MG63 (cell line): ENCODE results near the gene PTGIS. TPM values are rescaled to one million over a fixed set of nuclear protein-coding genes. Genes with fewer than 3 reads are reported as not detected.
"Not testable (repeated sequence)": the region's sequence is repeated elsewhere in the genome, so short reads cannot be mapped to it uniquely, and the experiment has no call there.

Source experiments
- DNase-seq: peaks from one replicate; pipeline ENCODE4 v3.0.0-alpha.2; 2020
- H3K27me3 ChIP-seq: fragments of 250-450 bp; sonication (Bioruptor Pico); 2 replicates; pipeline ENCODE4 v1.5.1; 2020; ENCODE audit warnings: mild to moderate bottlenecking, moderate library complexity
- H3K36me3 ChIP-seq: fragments of 250-450 bp; sonication (Bioruptor Pico); 2 replicates; pipeline ENCODE4 v1.5.1; 2020; ENCODE audit warnings: mild to moderate bottlenecking, moderate library complexity
- H3K4me3 ChIP-seq: fragments of 250-450 bp; sonication (Bioruptor Pico); 2 replicates; pipeline ENCODE4 v1.5.1; 2020; ENCODE audit warnings: mild to moderate bottlenecking, moderate library complexity
- H3K9me3 ChIP-seq: fragments of 250-450 bp; sonication (Bioruptor Pico); 2 replicates; pipeline ENCODE4 v1.5.1; 2020; ENCODE audit warnings: mild to moderate bottlenecking, moderate library complexity
- total RNA-seq: library from RNA; depleted of rRNA; stranded (reverse); fragments of >200 nt; shearing (Covaris generic); gene quantifications from 2 replicates; pipeline ENCODE4 v1.2.3, GENCODE V29; 2014; ENCODE audit warnings: low replicate concordance; rRNA removed

The PTGIS gene
- 4.1 and 6.2 TPM in 2 replicates for total RNA-seq

DNA sequence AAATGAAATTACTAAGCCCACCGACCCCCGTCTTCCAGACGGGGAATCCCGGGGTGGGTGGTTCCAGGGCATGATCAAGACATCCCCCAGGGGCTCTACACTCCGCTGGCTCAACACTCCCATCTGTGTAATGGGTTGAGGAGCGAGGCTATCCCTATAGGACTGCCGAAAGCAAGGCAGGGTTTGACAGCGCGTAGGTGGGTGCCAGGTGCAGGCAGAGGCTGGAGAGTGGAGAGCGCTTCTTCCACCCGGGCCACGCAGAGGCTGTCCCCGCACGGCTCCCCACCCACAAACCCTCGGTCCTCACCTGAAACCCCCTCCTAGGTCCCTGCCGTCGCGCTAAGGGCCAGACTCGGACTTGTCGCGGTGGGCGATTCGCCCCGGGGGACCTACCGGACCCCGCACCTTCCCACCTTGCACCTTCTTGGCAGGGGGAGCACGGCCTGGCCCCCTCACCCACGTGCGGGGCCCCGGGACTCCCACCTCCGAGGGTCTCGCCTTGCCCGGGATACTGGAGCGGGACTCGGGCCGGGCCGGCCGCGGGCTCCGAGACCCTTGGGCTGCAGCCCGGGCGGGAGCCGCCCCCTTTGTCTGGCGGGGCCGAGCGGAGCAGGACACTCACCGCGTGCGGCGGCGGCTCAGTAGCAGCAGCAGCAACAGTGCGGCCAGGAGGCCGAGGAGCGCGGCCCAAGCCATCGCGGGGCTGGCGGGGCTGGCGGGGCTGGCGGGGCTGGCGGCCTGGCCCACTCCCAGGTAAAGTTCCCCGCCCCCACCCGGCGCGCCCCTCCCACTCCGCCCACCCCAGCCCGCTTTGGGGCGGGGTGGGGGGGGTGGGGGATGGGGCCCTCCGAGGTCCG, at the start of gene PTGIS:
PTGIS (minus strand) TSS at position 717 of the 857 bp plus-strand sequence; CDS start at position 696, 21 bp downstream.
- peak within 1 kb of the TSS; percentile 43 for H3K4me3 ChIP-seq
- no peaks in the 10 kb centered on the region for H3K9me3 ChIP-seq
- peak; percentile 47 for DNase-seq
- H3K36me3 ChIP-seq, result no peaks in the 10 kb centered on the region
- H3K27me3 ChIP-seq, result no peaks in the 10 kb centered on the region

DNA sequence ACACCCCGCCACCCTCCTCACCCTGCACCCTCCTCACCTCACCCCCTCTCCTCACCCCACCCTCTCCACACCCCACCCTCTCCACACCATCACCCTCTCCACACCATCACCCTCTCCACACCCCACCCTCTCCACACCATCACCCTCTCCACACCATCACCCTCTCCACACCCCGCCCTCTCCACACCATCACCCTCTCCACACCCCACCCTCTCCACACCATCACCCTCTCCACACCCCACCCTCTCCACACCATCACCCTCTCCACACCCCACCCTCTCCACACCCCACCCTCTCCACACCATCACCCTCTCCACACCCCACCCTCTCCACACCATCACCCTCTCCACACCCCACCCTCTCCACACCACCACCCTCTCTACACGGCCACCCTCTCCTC, 49.5 kb upstream of the PTGIS start:
- not testable (repeated sequence) for H3K36me3 ChIP-seq, DNase-seq, H3K27me3 ChIP-seq, H3K9me3 ChIP-seq, H3K4me3 ChIP-seq

DNA sequence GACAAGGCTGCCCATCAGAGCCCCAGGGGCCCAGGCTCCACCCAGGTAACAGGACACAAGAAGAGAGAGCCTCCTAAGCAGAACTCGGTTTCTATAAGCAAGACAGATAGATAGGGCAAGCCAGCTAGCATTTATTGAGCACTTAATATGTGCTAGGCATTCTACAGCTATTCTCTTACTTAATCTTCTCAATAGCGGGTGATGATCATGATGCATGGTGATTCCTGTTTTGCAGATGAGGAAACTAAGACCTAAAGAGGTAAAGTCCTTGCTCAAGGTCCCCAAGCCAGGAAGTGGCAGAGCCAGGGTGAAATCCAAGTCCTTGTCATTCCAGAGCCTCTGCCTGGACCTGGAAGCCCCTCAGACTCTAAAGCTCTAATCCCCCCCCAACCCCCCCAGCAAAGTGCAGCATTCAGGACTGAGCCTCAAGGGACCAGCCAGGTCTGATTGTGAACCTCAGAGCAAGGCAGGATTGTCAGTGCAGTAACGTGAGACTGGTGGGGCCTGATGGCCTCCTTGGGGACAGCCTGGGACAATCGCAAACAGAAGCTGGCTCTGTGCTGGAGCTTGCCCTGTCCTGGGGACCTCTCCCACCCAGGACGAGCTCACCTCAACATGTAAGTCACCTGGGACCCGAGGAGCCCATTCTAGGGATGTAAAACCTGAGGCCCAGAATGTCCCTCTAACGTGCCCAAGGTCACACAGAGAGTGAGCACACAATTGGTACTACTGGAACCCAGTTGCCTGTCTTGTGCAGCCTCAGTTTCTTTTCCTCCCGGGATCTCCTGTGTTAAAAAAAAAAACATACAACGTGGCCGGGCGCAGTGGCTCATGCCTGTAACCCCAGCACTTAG, 48.4 kb upstream of the PTGIS start:
- no peaks in the 10 kb centered on the region; the same call in 1 of the 2 replicates for H3K9me3 ChIP-seq
- H3K36me3 ChIP-seq, result no peaks in the 10 kb centered on the region
- H3K27me3 ChIP-seq, result no peaks in the 10 kb centered on the region
- no peak overlapping the region for H3K4me3 ChIP-seq
- no peak for DNase-seq

DNA sequence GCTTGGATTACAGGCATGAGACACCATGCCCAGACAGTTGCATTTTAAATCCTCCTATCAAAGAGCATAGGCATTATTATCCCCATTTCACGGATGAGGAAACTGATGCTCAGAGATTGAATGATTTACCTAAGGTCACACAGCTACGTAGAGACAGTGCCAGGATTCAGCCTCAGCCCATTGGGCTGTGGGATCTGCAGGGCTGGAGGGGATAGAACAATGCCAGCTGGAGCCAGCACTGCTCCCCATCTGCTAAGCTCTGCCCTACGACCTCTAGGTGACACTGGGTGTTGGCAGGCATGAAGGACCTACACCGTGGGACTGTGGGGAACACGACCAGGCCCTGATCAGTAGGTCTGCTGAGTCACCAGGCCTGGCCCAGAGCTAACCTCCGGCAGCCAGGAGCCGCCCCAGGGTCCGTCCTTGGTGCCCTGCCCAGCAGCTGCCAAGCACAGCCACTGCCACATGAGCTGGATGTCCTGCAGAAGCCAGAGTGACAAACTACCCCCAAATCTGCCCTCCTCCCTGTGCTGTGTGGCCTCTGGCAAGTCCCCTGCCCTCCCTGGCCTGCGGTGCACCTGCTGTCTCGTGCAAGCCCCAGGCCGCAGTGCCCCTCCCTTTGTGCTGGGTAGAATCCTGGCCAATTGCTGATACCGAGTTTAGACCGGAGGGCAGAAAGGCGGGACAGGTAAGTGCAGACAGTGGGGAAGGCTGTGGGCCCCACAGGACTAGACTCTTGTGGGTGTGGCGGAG, 47.6 kb upstream of the PTGIS start:
- peak; percentile 85 for DNase-seq
- Histone ChIP-seq H3K36me3 (no peaks in the 10 kb centered on the region), H3K27me3 (no peaks in the 10 kb centered on the region), H3K4me3 (no peak overlapping the region), H3K9me3 (no peaks in the 10 kb centered on the region; the same call in 1 of the 2 replicates)

DNA sequence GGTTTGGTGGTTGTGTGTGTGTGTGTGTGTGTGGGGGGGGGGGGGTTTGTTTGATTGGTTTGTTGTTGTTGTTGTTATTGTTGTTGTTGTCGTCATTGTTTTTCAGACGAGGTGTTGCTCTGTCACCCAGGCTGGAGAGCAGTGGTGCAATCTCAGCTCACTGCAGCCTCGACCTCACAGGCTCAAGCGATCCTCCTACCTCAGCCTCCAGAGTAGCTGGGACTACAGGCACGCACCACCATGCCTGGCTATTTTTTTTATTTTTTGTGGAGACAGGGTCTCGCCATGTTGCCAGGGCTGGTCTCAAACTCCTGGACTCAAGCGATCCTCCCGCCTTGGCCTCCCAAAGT, 47.1 kb upstream of the PTGIS start:
- not testable (repeated sequence) for H3K9me3 ChIP-seq, H3K36me3 ChIP-seq, DNase-seq, H3K4me3 ChIP-seq, H3K27me3 ChIP-seq

DNA sequence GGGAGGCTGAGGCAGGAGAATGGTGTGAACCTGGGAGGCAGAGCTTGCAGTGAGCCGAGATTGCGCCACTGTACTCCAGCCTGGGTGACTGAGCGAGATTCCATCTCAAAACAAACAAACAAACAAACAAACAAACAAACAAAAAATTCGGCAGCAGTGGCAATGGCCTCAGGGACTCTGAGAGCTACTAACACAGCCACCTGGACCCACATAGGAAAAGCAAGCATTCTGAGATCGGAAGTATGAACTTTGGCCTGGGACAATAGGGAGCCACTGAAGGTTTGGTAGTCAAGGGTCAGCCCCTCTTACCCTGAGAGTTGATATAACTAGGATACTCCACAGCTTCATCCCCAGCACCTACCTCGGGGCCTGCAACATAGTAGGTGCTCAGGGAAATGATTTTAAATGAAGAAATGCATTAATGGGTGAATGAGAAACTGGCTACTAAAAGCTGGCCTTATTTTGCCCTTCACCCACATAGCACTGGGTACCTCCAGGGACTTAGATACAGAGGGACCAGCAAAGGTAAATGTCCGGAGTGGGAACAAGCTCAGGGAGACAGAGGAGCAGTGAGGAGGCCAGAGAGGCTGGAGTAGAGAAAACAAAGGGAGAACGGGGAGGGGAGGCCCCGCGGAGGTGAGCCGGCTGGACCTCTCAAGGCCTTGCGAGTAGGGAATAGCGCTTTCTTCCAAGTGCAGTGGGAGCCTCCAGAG, 46.6 kb upstream of the PTGIS start:
- Histone ChIP-seq H3K27me3 (no peaks in the 10 kb centered on the region), H3K4me3 (no peak overlapping the region), H3K36me3 (no peaks in the 10 kb centered on the region), H3K9me3 (no peaks in the 10 kb centered on the region)
- no peak for DNase-seq

DNA sequence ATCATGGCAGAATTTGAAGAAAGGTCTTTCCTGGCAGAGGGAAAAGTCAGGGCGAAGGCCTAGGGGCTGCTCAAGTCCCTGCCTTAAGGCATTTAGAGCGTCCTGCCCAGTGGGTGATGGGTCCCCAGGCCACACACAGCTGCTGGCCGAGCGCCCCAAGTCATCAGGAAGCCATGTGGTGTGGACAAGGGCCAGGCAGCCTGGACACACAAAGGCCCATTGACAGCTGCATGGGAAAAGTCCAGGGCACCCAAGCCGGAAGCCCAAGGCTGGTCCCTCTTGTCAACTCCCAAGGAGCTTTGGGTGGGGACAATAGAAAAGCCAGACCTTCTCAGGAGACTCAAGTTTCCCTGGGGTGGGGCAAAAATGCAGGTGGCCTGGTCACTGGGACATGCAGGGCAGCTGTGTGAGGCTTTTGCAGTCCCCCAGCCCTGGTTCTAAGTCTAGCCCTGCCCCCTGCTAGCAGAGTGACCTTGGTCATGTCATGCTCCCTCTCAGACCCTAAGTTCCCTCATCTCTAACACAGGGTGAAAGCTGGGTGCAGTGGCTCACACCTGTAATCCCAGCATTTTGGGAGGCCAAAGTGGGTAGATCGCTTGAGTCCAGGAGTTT, 44.3 kb upstream of the PTGIS start:
- Histone ChIP-seq H3K9me3 (no peaks in the 10 kb centered on the region), H3K27me3 (0 out of 2 replicates have a peak, but pooled peaks cover 2% of the 10 kb centered on the region), H3K36me3 (no peaks in the 10 kb centered on the region), H3K4me3 (no peak overlapping the region)
- no peak for DNase-seq

DNA sequence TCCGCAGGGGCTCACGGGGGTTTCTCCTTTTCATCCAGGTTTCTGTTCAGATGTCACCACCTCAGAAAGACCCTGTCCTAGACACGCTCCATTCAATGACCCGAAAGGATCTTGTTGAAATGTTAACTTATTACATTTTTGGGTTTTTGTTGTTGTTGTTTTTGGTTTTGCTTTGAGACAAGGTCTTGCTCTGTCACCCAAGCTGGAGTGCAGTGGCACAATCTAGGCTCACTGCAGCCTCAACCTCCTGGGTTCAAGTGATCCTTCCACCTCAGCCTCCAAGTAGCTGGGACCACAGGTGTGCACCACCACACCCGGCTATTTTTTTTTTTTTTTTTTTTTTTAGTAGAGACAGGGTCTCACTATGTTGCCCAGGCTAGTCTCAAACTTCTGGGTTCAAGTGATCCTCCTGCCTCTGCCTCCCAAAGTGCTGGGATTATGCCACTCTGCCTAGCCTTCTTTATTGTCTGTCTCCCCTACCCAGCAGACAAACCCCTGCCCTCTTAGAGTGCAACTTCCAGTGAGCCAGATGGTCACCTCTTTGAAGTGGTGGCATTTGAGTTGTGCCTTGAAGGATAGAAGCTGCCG, 43.7 kb upstream of the PTGIS start:
- H3K9me3 ChIP-seq, H3K4me3 ChIP-seq, H3K36me3 ChIP-seq, DNase-seq, H3K27me3 ChIP-seq: not testable (repeated sequence)

DNA sequence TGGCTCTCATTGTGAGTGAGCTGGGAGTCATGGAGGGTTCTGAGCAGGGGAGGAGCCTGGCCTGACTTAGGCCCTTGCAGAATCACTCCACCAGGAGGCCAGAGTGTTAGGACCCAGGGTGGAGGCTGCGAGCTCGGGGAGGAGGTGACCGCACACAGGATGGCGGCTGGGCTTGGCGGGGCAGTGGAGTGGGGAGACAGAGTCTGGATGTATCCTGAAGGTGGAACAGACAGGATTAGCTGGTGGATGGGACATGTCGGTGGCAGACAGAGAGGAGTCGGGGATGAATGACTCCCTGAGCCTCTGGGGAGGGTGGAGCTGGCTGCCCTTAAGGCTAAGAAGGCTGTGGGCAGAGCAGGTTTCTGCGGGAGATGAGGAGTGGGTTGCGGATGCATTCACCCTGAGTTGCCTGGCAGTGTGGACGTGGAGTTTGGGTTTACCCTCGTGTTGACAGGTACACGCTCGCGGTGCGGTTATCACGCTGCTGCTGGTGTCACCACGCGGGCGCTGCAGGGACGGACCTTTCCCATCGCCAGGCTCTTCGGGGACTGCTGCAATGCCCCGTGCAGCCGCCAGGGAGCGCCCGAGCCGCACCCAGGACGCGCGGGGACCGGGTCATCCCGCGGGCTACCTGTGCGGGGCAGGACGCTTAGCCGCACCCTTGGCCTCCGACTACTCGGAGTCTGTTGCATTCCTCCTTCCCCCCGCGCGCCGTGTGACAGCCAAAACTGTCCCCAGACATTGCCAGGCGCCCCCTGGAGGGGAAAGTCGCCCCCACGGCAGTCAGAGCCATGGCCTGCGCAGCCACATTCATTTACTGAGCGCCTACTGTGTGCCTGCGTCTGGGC, 43.0 kb upstream of the PTGIS start:
- peak; percentile 69 for DNase-seq

DNA sequence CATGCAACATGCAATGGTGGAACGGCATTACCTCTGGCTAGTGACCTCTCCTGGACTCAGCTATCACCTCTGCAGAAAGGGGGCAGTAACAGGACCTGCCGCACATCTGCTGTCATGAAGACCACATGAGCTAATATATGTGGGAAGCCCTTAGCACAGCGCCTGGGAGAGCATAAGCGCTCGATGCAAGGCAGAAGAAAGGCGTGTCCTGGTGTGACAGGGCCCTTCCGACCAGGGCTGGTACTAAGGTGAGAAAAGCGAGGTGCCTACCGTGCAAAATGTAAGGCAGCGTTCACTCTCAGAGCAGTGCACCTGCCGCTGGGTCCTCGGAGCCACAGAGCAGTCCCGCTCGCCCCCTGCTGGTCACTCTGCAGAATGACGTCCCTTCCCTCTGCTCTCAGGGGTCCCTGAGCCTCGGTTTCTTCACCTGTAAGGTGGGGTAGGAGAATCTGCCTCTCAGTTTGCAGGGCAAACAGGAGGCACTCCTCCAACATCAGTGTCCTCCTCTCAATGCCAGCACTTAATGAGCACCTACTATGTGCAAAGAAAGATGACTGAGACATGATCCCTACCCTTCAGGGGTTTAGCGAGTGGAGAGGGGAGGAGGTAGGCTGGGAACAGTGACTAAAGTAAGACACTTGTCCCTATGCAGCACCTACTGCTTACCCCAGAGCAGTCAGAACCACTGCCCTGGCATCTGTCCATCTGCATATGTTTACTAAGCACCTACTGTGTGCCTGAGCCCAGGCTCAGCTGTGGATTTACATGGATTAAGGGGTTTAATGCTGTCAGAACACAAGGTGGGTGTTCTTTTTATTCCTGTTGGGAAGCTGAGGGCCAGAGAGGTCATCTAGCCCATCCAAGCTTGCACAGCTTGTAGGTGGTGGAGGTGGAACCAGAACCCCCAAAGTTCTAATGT, 41.1 kb upstream of the PTGIS start:
- Histone ChIP-seq H3K36me3 (no peaks in the 10 kb centered on the region), H3K27me3 (0 out of 2 replicates have a peak, but pooled peaks cover 2% of the 10 kb centered on the region), H3K9me3 (no peaks in the 10 kb centered on the region), H3K4me3 (no peak overlapping the region)
- DNase-seq, result no peak

More for the DNA sequence above, 43.0 kb upstream of the PTGIS start:
- H3K9me3 ChIP-seq, result no peaks in the 10 kb centered on the region
- H3K36me3 ChIP-seq, result no peaks in the 10 kb centered on the region
- H3K4me3 ChIP-seq, result no peak overlapping the region
- H3K27me3 ChIP-seq, result 0 out of 2 replicates have a peak, but pooled peaks cover 2% of the 10 kb centered on the region

DNA sequence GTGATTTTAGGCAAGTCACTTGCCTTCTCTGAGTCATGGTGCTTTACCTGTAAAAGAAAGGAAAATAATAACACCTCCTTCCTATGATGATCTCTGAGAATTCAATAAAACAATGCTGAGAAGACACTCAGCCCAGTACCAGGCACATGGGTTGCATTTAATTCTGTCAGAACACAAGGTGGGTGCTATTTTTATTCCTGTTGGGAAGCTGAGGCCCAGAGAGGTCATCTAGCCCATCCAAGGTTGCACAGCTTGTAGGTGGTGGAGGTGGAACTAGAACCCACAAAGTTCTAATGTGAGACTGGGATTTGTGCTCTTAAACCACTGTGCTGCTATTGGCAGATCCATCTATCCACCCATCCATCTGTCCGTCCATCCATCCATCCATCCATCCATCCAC, 39.6 kb upstream of the PTGIS start:
- Histone ChIP-seq H3K4me3 (no peak overlapping the region), H3K9me3 (no peaks in the 10 kb centered on the region), H3K36me3 (no peaks in the 10 kb centered on the region), H3K27me3 (0 out of 2 replicates have a peak, but pooled peaks cover 2% of the 10 kb centered on the region)
- DNase-seq, result no peak

DNA sequence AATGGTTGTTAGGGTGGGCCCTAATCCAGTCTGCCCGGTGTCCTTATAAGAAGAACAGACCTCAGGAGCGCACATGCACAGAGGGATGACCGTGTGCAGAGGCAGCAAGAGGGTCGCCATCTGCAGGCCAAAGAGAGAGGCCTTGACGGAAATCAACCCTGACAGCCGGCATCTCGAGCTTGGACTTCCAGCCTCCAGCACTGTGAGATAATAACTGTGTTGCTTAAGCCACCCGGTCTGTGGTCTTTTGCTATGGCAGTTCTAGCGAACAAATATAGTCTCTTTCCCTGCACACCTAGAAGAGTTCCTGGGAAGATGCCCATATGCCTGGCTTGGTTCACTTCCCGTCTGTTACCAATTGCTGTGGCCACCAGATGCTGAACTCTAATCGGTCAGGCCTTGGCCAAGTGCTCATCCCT, 35.3 kb upstream of the PTGIS start:
- H3K27me3 ChIP-seq, result no peaks in the 10 kb centered on the region
- peak; percentile 47 for DNase-seq
- no peaks in the 10 kb centered on the region for H3K9me3 ChIP-seq
- H3K4me3 ChIP-seq, result no peak overlapping the region
- no peaks in the 10 kb centered on the region for H3K36me3 ChIP-seq

DNA sequence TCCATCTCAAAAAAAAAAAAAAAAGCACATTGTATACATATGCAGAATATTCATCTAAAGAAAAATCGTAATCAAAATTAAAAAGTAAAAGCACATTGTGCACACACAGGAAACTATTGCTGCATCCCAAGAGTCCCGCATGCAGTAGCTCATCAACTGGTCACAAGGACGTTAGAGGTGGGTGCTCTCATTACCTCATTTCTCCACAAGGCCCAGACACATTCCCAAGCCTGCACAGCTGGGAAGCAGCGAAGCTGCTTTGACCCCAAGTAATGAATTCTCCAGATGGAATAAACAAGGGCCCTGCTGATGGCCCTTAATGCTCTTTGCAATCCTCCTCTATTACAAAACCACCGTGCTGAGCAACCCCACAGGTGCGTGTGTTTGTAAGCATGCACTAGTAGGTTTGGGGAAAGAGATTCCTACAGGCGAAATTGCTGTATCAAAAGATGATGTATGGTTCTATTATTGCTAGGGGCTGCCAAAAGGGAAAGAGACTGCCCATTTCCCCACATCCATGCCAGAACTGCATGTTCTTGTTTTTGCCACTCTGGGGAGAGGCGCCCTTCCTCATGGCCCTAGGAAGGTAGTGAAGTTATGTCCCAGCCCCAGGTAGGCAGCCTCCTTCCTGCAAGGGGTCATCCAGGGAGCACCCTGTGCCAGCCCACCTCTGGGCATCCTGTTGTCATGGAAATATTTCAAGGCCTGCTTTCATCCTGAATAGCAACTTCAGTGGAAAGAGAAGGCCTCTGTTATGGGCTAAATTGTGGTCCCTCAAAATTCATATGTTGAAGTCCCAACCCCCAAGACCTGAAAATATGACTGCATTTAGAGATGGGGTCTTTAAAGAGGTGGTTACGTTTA, 34.6 kb upstream of the PTGIS start:
- Histone ChIP-seq H3K27me3 (no peaks in the 10 kb centered on the region), H3K9me3 (no peaks in the 10 kb centered on the region), H3K36me3 (no peaks in the 10 kb centered on the region), H3K4me3 (no peak overlapping the region)
- DNase-seq, result no peak
